Naive thymus-derived CD8-positive, alpha-beta T cell (primary cell): ENCODE data around the gene KRT78. TPM values are rescaled to one million over a fixed set of nuclear protein-coding genes. Genes with fewer than 3 reads are reported as not detected.
"Not testable (repeated sequence)": the region's sequence is repeated elsewhere in the genome, so short reads cannot be mapped to it uniquely, and the experiment has no call there.

Experiments
- ATAC-seq, 2 donors: fragments of 150-1000 bp; cut with Tn5 transposase in 1 of 2; sonication (Bioruptor Pico), chemical (Tn5 transposase) in 1 of 2; 1 replicate in 1 of 2; 2 replicates in 1 of 2; pipeline ENCODE4 v1.10.0; 2021; ENCODE audit warnings: mild to moderate bottlenecking in 2 of 2, moderate library complexity in 2 of 2
- POLR2A ChIA-PET: fragments of 350-600 bp; sonication (Branson Sonifier 250); formaldehyde crosslinking; loops from one replicate; lab custom pipeline; 2021; ENCODE audit warnings: antibody characterized with exemption; lab: Charles Lee
- DNase-seq, 10 donors: peaks; one replicate each; pipeline versions ENCODE4 v3.0.0 to v3.0.0-alpha.2; 2020 to 2022
- H3K27ac Mint-ChIP-seq, 10 donors: one replicate each; pipeline ENCODE4 v1.8.0; 2020 to 2022; ENCODE audit warnings: mild to moderate bottlenecking in 10 of 10, mixed read lengths in 10 of 10, moderate library complexity in 4 of 10, inconsistent platforms in 1 of 10
- H3K27me3 Mint-ChIP-seq, 5 donors: one replicate each; pipeline ENCODE4 v1.8.0; 2021 to 2022; ENCODE audit warnings: mixed read lengths in 5 of 5
- H3K36me3 Mint-ChIP-seq, 3 donors: one replicate each; pipeline ENCODE4 v1.8.0; 2020 to 2022; ENCODE audit warnings: mixed read lengths in 3 of 3, mild to moderate bottlenecking in 2 of 3, inconsistent platforms in 1 of 3
- H3K4me1 Mint-ChIP-seq, 4 donors: one replicate each; pipeline ENCODE4 v1.8.0; 2021 to 2022; ENCODE audit warnings: mixed read lengths in 4 of 4
- H3K4me3 Mint-ChIP-seq, 10 donors: one replicate each; pipeline ENCODE4 v1.8.0; 2020 to 2022; ENCODE audit warnings: mild to moderate bottlenecking in 10 of 10, mixed read lengths in 10 of 10, moderate library complexity in 6 of 10, inconsistent platforms in 1 of 10
- H3K9me3 Mint-ChIP-seq, 9 donors: one replicate each; pipeline ENCODE4 v1.8.0; 2020 to 2022; ENCODE audit warnings: mixed read lengths in 9 of 9, mild to moderate bottlenecking in 3 of 9, inconsistent platforms in 1 of 9, moderate library complexity in 1 of 9
- polyA plus RNA-seq, 3 donors: library from polyadenylated mRNA; unstranded; fragments of 300-500 nt; fragmentation: Illumina TruSeq; gene quantifications; one replicate each; pipeline ENCODE4 v1.2.3, GENCODE V29; 2021
- total RNA-seq, 8 experiments: library from RNA in 2 of 8; stranded (reverse) in 2 of 8; gene quantifications; one replicate each; pipeline ENCODE4 v1.2.3 and lab custom pipeline; 2021 to 2026

The KRT78 gene
- total and polyA plus RNA-seq, 5 experiments from 2014 or later = not detected

GRCh38 chr12:52800259-52800917, 48.4 kb downstream of the KRT78 start:
- H3K27ac Mint-ChIP-seq = peak overlapping the region in 4 of 10 donors; percentile 4 to 75 (median 9)
- no peaks in the 10 kb centered on the region for H3K9me3 Mint-ChIP-seq
- DNase-seq (no peak), ATAC-seq (no peak)
- no peaks in the 10 kb centered on the region for H3K36me3 Mint-ChIP-seq
- peaks cover 0 to 3% (median 0%) of the 10 kb centered on the region in 5 donors for H3K27me3 Mint-ChIP-seq
- no peak overlapping the region for H3K4me3 Mint-ChIP-seq
- POLR2A ChIA-PET = no interaction called here
- H3K4me1 Mint-ChIP-seq = peaks cover 0 to 9% (median 0%) of the 10 kb centered on the region in 4 donors

- Mint-ChIP-seq H3K4me3 (no peak overlapping the region), H3K27me3 (peaks cover 0 to 3% (median 0%) of the 10 kb centered on the region in 5 donors), H3K27ac (peak overlapping the region in 2 of 10 donors; percentile 7 to 11), H3K4me1 (peaks cover 0 to 9% (median 0%) of the 10 kb centered on the region in 4 donors), H3K9me3 (no peaks in the 10 kb centered on the region), H3K36me3 (no peaks in the 10 kb centered on the region)
- DNase-seq (no peak), ATAC-seq (no peak)
- POLR2A ChIA-PET = no interaction called here
Observed at GRCh38 chr12:52799505-52800211, 49.1 kb downstream of the KRT78 start.

- DNase-seq (no peak), ATAC-seq (no peak)
- H3K36me3 Mint-ChIP-seq = no peaks in the 10 kb centered on the region
- H3K4me3 Mint-ChIP-seq = no peak overlapping the region
- POLR2A ChIA-PET = no interaction called here
- peaks cover 0 to 15% (median 4%) of the 10 kb centered on the region in 4 donors for H3K4me1 Mint-ChIP-seq
- H3K27me3 Mint-ChIP-seq = peaks cover 0 to 3% (median 0%) of the 10 kb centered on the region in 5 donors
- H3K27ac Mint-ChIP-seq = peak overlapping the region in 1 of 10 donors; percentile 36
- no peaks in the 10 kb centered on the region for H3K9me3 Mint-ChIP-seq
Observed at GRCh38 chr12:52798671-52799504, 49.9 kb downstream of the KRT78 start.

DNA sequence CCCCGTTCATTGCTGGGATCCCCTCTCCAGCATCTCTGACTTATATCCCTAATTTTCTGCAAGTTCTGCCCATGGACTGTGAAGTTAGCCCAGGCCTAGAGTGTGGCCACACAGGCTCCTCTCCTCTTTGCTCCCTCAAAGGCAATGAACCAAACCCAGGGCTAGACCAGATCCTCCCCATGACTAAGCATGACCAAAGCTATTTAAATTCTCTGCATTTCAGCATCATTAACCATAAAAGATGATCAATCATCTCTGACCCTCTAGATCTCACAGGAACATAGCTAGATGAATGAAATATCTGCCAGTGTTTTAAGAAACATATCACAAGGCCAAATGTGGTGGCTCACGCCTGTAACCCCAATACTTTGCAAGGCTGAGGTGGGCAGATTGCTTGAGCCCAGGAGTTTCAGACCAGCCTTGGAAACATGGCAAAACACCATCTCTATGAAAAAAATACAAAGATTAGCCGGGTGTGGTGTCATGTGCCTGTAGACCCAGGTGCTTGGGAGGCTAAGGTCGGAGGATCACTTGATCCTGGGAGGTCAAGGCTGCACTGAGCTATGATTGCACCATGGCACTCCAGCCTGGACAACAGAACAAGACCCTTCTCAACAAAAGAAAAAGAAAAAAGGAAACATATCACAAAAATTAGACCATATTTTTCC, 50.7 kb downstream of the KRT78 start:
- no peaks in the 10 kb centered on the region for H3K36me3 Mint-ChIP-seq
- H3K4me3 Mint-ChIP-seq = no peak overlapping the region
- no peak for DNase-seq
- peaks cover 0 to 16% (median 4%) of the 10 kb centered on the region in 4 donors for H3K4me1 Mint-ChIP-seq
- ATAC-seq = no peak
- H3K27me3 Mint-ChIP-seq = peaks cover 0 to 3% (median 0%) of the 10 kb centered on the region in 5 donors
- H3K27ac Mint-ChIP-seq = no peak overlapping the region
- POLR2A ChIA-PET = no interaction called here
- H3K9me3 Mint-ChIP-seq = no peaks in the 10 kb centered on the region

DNA sequence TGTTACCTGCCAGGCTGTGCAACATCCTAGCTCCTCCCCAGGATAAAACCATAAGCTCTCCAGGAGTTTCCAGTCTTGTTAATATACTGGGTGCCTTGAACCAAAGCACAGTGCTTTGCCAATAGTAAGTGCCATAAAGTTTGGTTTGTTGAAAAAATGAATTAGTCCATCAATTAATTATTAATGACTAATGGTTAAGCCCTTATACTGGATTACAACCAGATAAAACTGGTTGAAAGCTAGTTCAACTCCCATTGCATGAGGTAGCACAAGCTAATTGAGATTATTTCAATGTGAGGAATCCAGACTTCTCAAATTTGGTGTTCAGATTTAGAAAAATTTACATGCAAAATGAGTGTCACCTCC, 51.3 kb downstream of the KRT78 start:
- Mint-ChIP-seq H3K4me3 (no peak overlapping the region), H3K9me3 (no peaks in the 10 kb centered on the region), H3K27me3 (peaks cover 0 to 3% (median 0%) of the 10 kb centered on the region in 5 donors), H3K27ac (peak overlapping the region in 1 of 10 donors; percentile 19), H3K4me1 (peaks cover 0 to 16% (median 4%) of the 10 kb centered on the region in 4 donors), H3K36me3 (no peaks in the 10 kb centered on the region)
- ATAC-seq (no peak), DNase-seq (no peak)
- POLR2A ChIA-PET = no interaction called here

DNA sequence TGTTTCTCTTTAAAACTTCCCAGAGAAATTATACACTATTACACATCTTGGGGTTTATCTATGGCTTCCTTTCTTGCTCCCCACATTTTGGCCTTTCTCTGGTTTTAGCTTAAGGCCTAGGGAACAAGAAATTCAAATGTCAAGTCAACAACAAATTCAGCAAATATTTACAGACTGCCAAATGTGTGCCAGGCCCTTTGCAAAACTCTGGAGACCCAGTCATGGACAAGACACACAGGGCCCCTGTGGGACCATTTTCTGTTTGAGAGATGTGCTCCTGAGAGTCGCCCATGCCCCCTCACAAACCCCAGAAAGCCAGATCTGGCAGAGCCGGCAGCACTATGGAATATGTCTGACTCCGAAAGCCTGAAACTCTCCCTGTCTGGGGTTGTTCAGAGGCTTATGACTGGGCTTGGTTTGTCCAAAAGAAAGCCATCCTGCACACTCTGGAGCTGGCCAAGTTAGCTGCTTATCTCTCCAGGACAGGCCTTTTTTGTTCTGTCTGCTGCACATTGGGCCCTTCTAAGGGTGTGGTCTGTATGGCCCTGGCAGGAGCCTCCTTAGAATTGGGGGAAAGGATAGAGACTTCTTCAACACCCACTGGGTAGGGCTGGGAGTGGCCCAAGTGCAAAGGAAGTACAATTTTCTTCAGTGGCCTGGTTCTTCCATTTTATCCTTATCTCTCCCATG, 51.8 kb downstream of the KRT78 start:
- POLR2A ChIA-PET = no interaction called here

GRCh38 chr12:52796429-52796794, 52.4 kb downstream of the KRT78 start:
- Mint-ChIP-seq H3K9me3 (no peaks in the 10 kb centered on the region), H3K4me3 (no peak overlapping the region), H3K36me3 (no peaks in the 10 kb centered on the region), H3K27ac (no peak overlapping the region), H3K4me1 (peaks cover 0 to 14% (median 5%) of the 10 kb centered on the region in 4 donors), H3K27me3 (peaks cover 0 to 7% (median 2%) of the 10 kb centered on the region in 5 donors)
- DNase-seq (no peak), ATAC-seq (no peak)
- POLR2A ChIA-PET = no interaction called here

More for the DNA sequence above, 51.8 kb downstream of the KRT78 start:
- ATAC-seq = no peak
- H3K27ac Mint-ChIP-seq = peak overlapping the region in 1 of 10 donors; percentile 19
- H3K4me1 Mint-ChIP-seq = peaks cover 0 to 13% (median 4%) of the 10 kb centered on the region in 4 donors
- H3K9me3 Mint-ChIP-seq = no peaks in the 10 kb centered on the region
- no peak overlapping the region for H3K4me3 Mint-ChIP-seq
- H3K36me3 Mint-ChIP-seq = no peaks in the 10 kb centered on the region
- DNase-seq = no peak
- peaks cover 0 to 3% (median 0%) of the 10 kb centered on the region in 5 donors for H3K27me3 Mint-ChIP-seq

DNA sequence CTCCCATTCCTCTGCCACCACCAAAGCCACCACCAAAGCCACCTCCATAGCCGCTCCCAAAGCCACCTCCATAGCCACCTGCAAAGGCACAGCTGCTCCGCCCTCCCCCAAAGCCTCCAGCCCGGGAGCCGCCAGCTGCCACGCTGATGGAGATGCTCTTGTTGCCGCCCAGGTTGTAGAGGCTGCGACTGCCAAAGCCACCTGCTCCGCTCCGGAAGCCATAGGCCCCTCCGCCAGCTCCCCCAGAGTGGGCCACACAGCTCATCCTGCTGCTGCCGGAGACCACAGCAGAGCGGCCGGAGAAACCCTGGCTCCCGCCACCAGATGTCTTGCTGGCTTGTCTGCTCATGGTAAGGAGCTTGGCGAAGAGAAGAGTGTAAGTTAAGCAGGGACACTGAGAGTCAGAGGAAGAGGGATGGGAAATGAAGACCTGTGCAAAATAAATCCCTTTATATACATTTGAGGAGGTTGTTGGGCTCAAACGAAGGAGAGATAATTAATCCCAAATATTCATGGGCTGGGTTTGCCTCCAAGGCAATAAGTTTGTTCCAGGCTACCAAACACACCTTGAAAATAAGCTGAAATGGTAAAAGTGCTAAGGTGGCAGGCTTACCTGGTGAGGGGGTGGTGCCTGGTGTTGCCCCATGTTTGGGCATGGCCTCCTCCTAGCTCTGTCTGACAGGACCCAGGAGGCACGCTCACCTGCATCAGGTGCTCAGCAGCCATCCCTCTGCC, 52.9 kb downstream of the KRT78 start, which contains the start of gene KRT3:
Gene KRT3 (minus strand): TSS at position 424 of the 735 bp plus-strand sequence. CDS start 75 bp downstream, at position 349.
- Mint-ChIP-seq H3K4me3 (no peak within 1 kb of the TSS), H3K27ac (peak within 1 kb of the TSS in 1 of 10 donors; percentile 39), H3K36me3 (no peaks in the 10 kb centered on the region), H3K9me3 (no peaks in the 10 kb centered on the region), H3K27me3 (peaks cover 0 to 7% (median 2%) of the 10 kb centered on the region in 5 donors), H3K4me1 (peaks cover under 1 to 13% (median 5%) of the 10 kb centered on the region in 4 donors)
- DNase-seq (no peak), ATAC-seq (no peak)
- POLR2A ChIA-PET = no interaction called here

- H3K4me1 Mint-ChIP-seq = peaks cover 6 to 17% (median 8%) of the 10 kb centered on the region in 4 donors
- H3K27me3 Mint-ChIP-seq = peaks cover 2 to 12% (median 7%) of the 10 kb centered on the region in 5 donors
- H3K27ac Mint-ChIP-seq = peak overlapping the region in 1 of 10 donors; percentile 39
- ATAC-seq, DNase-seq, H3K9me3 Mint-ChIP-seq, H3K36me3 Mint-ChIP-seq, H3K4me3 Mint-ChIP-seq, POLR2A ChIA-PET: not testable (repeated sequence)
Observed at GRCh38 chr12:52795332-52795674, 53.5 kb downstream of the KRT78 start.

DNA sequence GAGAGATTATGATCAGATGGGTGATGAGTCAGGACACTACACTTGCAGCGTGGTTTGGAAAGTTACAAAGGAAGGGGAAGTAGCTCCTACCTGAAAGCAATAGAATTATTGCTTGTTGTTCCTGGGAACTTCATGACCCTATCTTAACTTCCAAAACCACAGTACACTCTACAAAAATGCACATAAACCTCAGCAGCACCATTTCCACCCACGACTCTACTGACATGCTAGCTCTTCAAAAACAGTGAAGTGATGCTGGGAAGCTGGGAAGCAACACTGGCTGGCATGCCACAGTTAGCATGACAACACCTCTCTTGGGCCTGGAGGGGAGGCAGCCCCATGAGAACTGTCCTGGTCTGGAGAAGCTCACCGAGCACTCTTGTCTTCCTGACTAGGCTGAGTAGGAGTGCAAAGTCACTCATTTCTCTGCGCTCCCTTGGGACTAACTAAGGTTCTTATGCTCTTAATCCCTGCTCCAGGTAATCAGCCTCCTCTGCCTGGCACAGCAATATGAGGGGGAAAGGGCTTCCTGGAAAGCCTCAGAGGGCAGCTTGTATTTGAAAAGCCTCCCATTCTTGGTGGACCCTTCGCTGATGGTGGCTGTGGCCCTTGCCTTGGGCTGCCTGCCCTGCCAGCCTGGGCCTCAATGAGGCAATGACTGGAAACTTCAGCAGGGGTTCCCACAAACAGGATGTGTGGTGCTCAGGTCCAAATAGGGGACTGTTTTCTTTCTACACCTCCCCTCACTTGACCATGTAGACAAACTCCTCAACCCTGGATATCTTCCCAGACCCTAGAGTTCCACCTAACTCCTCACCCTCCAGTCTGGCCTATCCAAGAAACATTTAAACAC, 54.1 kb downstream of the KRT78 start:
- no peaks in the 10 kb centered on the region for H3K9me3 Mint-ChIP-seq
- no peak overlapping the region for H3K4me3 Mint-ChIP-seq
- POLR2A ChIA-PET = interaction anchor here (1.1 kb wide), 1 partner anchor 22 kb away, joined by 3 read pairs; no protein-coding TSS in a partner anchor
- H3K27me3 Mint-ChIP-seq = peaks cover 2 to 14% (median 11%) of the 10 kb centered on the region in 5 donors
- H3K36me3 Mint-ChIP-seq = no peaks in the 10 kb centered on the region
- DNase-seq (no peak), ATAC-seq (no peak)
- peak overlapping the region in 2 of 10 donors; percentile 17 to 39 for H3K27ac Mint-ChIP-seq
- peaks cover 11 to 18% (median 12%) of the 10 kb centered on the region in 4 donors for H3K4me1 Mint-ChIP-seq
